Measurements from ENCODE around the gene MCTP1. TPM values are rescaled to one million over a fixed set of nuclear protein-coding genes. Genes with fewer than 3 reads are reported as not detected.

MCTP1 gene
- total RNA-seq, 1 donor from 2014 or later, result 1.7 TPM

GRCh38 chr5:94759022-94759421, 525.9 kb downstream of the MCTP1 start:
- no peak overlapping the region for H3K4me3 Mint-ChIP-seq
- H3K27me3 Mint-ChIP-seq (ENCODE audit: low read depth), result no peaks in the 10 kb centered on the region
- H3K27ac Mint-ChIP-seq (ENCODE audit: unreplicated experiment), result no peak overlapping the region
- no peaks in the 10 kb centered on the region for H3K9me3 Mint-ChIP-seq
- no peaks in the 10 kb centered on the region for H3K36me3 Mint-ChIP-seq (ENCODE audit: low read depth)
- no peak for DNase-seq (ENCODE audit: low read depth, low spot score)
- no peaks in the 10 kb centered on the region for H3K4me1 Mint-ChIP-seq
- TF ChIP-seq, protein P1, sequence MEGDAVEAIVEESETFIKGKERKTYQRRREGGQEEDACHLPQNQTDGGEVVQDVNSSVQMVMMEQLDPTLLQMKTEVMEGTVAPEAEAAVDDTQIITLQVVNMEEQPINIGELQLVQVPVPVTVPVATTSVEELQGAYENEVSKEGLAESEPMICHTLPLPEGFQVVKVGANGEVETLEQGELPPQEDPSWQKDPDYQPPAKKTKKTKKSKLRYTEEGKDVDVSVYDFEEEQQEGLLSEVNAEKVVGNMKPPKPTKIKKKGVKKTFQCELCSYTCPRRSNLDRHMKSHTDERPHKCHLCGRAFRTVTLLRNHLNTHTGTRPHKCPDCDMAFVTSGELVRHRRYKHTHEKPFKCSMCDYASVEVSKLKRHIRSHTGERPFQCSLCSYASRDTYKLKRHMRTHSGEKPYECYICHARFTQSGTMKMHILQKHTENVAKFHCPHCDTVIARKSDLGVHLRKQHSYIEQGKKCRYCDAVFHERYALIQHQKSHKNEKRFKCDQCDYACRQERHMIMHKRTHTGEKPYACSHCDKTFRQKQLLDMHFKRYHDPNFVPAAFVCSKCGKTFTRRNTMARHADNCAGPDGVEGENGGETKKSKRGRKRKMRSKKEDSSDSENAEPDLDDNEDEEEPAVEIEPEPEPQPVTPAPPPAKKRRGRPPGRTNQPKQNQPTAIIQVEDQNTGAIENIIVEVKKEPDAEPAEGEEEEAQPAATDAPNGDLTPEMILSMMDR (conservative IDR thresholded peaks at IDR 0.05), result no peak

DNA sequence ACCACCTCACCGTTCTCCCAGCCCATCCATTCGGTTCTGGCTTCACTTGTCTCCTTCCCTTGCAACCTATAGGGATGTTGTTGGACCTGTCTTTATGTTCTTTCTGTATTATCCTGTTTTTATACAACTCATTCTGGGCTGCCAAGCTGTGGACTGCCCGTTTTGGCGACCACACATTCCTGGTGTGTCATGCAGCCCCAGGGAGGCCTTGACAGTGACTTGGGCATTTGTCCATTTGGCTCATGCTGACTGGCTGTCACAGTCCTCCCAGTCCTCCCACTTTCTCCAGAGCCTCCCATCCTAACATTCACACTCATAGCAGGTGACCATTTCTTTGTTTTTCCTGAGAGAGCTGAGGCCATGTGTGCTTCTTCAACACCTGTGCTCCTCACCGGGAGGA, 530.1 kb downstream of the MCTP1 start:
- no peak overlapping the region for H3K27ac Mint-ChIP-seq (ENCODE audit: unreplicated experiment)
- H3K36me3 Mint-ChIP-seq (ENCODE audit: low read depth), result no peaks in the 10 kb centered on the region
- H3K4me1 Mint-ChIP-seq, result peaks cover 14% of the 10 kb centered on the region
- no peaks in the 10 kb centered on the region for H3K27me3 Mint-ChIP-seq (ENCODE audit: low read depth)
- TF ChIP-seq, protein P1 (conservative IDR thresholded peaks at IDR 0.05), result no peak
- H3K4me3 Mint-ChIP-seq, result no peak overlapping the region
- no peaks in the 10 kb centered on the region for H3K9me3 Mint-ChIP-seq
- no peak for DNase-seq (ENCODE audit: low read depth, low spot score)

DNA sequence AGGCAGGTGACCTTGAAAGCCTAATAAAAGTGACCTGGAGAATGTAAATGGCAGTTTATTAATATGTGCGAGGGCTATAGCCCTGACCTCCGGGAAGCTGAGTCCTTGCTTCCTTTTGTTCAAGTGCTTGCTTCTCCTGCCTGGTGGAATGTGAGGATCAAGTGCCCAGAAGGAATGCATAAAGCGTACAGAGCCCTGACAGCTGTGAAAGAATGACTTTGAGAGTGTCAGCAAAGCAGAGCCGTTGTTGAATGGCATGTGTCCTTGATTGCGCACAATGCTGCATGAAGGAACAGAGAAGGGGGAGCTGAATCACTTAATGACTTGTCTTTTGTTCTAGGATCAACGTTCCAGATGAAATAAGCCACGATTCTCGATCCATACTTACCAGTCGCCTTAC, 533.4 kb downstream of the MCTP1 start:
- H3K4me3 Mint-ChIP-seq, result no peak overlapping the region
- no peaks in the 10 kb centered on the region for H3K36me3 Mint-ChIP-seq (ENCODE audit: low read depth)
- H3K9me3 Mint-ChIP-seq, result peaks cover 2% of the 10 kb centered on the region
- H3K27ac Mint-ChIP-seq (ENCODE audit: unreplicated experiment), result peak overlapping the region; percentile 23
- no peak for DNase-seq (ENCODE audit: low read depth, low spot score)
- H3K27me3 Mint-ChIP-seq (ENCODE audit: low read depth), result no peaks in the 10 kb centered on the region
- peaks cover 14% of the 10 kb centered on the region for H3K4me1 Mint-ChIP-seq
- TF ChIP-seq, protein P1 (conservative IDR thresholded peaks at IDR 0.05), result no peak

- peaks cover 20% of the 10 kb centered on the region for H3K4me1 Mint-ChIP-seq
- H3K27ac Mint-ChIP-seq (ENCODE audit: unreplicated experiment), result no peak overlapping the region
- H3K4me3 Mint-ChIP-seq, result no peak overlapping the region
- H3K9me3 Mint-ChIP-seq, result peaks cover 7% of the 10 kb centered on the region
- TF ChIP-seq, protein P1 (conservative IDR thresholded peaks at IDR 0.05), result no peak
- H3K27me3 Mint-ChIP-seq (ENCODE audit: low read depth), result no peaks in the 10 kb centered on the region
- H3K36me3 Mint-ChIP-seq (ENCODE audit: low read depth), result no peaks in the 10 kb centered on the region
- no peak for DNase-seq (ENCODE audit: low read depth, low spot score)
These were observed 534.2 kb downstream of the MCTP1 start for GRCh38 chr5:94750681-94751080.

GRCh38 chr5:94749042-94749441, 535.9 kb downstream of the MCTP1 start:
- Mint-ChIP-seq H3K36me3 (ENCODE audit: low read depth) (no peaks in the 10 kb centered on the region), H3K27ac (ENCODE audit: unreplicated experiment) (no peak overlapping the region), H3K27me3 (ENCODE audit: low read depth) (no peaks in the 10 kb centered on the region), H3K4me3 (no peak overlapping the region), H3K9me3 (peaks cover 7% of the 10 kb centered on the region), H3K4me1 (peaks cover 20% of the 10 kb centered on the region)
- DNase-seq (ENCODE audit: low read depth, low spot score), result no peak
- TF ChIP-seq, protein P1 (conservative IDR thresholded peaks at IDR 0.05), result no peak

DNA sequence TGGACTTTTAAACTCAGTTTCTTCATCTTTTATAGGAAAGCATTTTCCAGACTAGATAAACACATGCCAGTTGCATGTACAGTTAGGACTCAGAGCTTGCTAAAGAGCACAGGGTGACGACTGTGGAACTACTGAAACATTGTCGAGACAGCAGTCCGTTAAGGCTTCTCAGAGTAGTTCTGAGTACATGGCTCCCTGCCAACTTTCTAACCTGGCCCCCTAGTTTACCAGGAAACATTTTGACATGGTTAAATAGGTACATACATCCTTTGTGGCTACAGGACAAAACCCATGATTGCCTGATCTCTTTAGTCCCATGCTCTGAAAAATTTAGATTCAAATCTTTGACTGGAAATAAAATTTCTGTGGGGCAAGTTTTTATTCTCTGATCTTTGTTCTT, 536.7 kb downstream of the MCTP1 start:
- Mint-ChIP-seq H3K36me3 (ENCODE audit: low read depth) (no peaks in the 10 kb centered on the region), H3K4me1 (peaks cover 20% of the 10 kb centered on the region), H3K27ac (ENCODE audit: unreplicated experiment) (no peak overlapping the region), H3K27me3 (ENCODE audit: low read depth) (no peaks in the 10 kb centered on the region), H3K9me3 (peaks cover 7% of the 10 kb centered on the region), H3K4me3 (no peak overlapping the region)
- no peak for DNase-seq (ENCODE audit: low read depth, low spot score)
- TF ChIP-seq, protein P1 (conservative IDR thresholded peaks at IDR 0.05), result no peak

All from neural crest cell (in vitro differentiated cells).